HCT116 (cell line): ENCODE data around the gene MCUR1. TPM values are rescaled to one million over a fixed set of nuclear protein-coding genes. Genes with fewer than 3 reads are reported as not detected.

Experiments used
- ATAC-seq: fragments of 200-7000 bp; cut with Tn5 transposase; 2 replicates; pipeline ENCODE4 v1.9.1; 2020; ENCODE audit warnings: mild to moderate bottlenecking, moderate library complexity
- BruUV-seq: library from RNA; stranded (reverse); fragments of 400-500 nt; replicated peaks from 2 replicates; lab custom pipeline; 2021; lab: Mats Ljungman, UMichigan
- CTCF ChIA-PET: fragments of 300-600 bp; sonication (Branson Sonifier 250); formaldehyde crosslinking; loops from one replicate; lab custom pipeline; 2021; ENCODE audit warnings: antibody characterized with exemption; lab: Charles Lee
- POLR2A ChIA-PET: fragments of 300-600, 350-600 bp; sonication (Branson Sonifier 250); formaldehyde crosslinking; loops from one replicate; lab custom pipeline; 2021; ENCODE audit warnings: antibody characterized with exemption; lab: Charles Lee
- RAD21 ChIA-PET, 2 experiments: fragments of 300-600 bp; sonication (Branson Sonifier 250); formaldehyde crosslinking; loops; one replicate each; lab custom pipeline; 2023; ENCODE audit warnings: low total read pairs in 2 of 2; ENCODE audit not compliant: uncharacterized antibody in 2 of 2, unreplicated experiment in 2 of 2, low non-redundant PET in 1 of 2; lab: Charles Lee
- DNase-seq: peaks from one replicate; pipeline ENCODE4 v3.0.0-alpha.2; 2010; ENCODE audit warnings: low read depth, low spot score
- H2AFZ ChIP-seq: fragments of 200-600 bp; shearing (Covaris generic), sonication (generic); 2 replicates; pipeline ENCODE4 v1.6.1; 2017; ENCODE audit warnings: low read depth, mixed run types, mixed read lengths, antibody characterized with exemption, low read length; ENCODE audit not compliant: poor library complexity, severe bottlenecking
- H3K27ac ChIP-seq: 2 replicates; pipeline ENCODE4 v1.5.1; 2012; ENCODE audit warnings: low read depth, low read length
- H3K27me3 ChIP-seq: fragments of 200-600 bp; sonication (generic); 2 replicates; pipeline ENCODE4 v1.6.1; 2016; ENCODE audit warnings: mixed run types, low read length, mixed read lengths; ENCODE audit not compliant: insufficient read depth
- H3K36me3 ChIP-seq, 2 experiments: fragments of 200-500 bp in 1 of 2; fragments of 200-600 bp in 1 of 2; sonication (Bioruptor generic) in 1 of 2; sonication (generic) in 1 of 2; 2 replicates each; pipeline versions ENCODE4 v1.5.1 to v1.6.1; 2014 to 2016; ENCODE audit warnings: low read length in 2 of 2, inconsistent platforms in 1 of 2, mixed read lengths in 1 of 2, mixed run types in 1 of 2; ENCODE audit not compliant: insufficient read depth in 2 of 2, control insufficient read depth in 1 of 2
- H3K4me1 ChIP-seq, 2 experiments: fragments of 200-600 bp in 1 of 2; sonication (generic) in 1 of 2; 2 replicates each; pipeline versions ENCODE4 v1.5.1 to v1.6.1; 2012 to 2017; ENCODE audit warnings: low read length in 2 of 2, inconsistent platforms in 1 of 2, mild to moderate bottlenecking in 1 of 2, mixed read lengths in 1 of 2, mixed run types in 1 of 2, moderate library complexity in 1 of 2; ENCODE audit not compliant: insufficient read depth in 2 of 2, control insufficient read depth in 1 of 2
- H3K4me2 ChIP-seq: fragments of 200-600 bp; sonication (generic); 2 replicates; pipeline ENCODE4 v1.6.1; 2017; ENCODE audit warnings: mixed run types, low read length, mixed read lengths
- H3K4me3 ChIP-seq, 2 experiments: fragments of 200-600 bp in 1 of 2; sonication (generic) in 1 of 2; replicated peaks in 1 of 2; 2 replicates each; pipeline ENCODE4 v1.5.1; 2011 to 2016; ENCODE audit warnings: low read length in 2 of 2, control low read depth in 1 of 2, low read depth in 1 of 2, mild to moderate bottlenecking in 1 of 2, mixed read lengths in 1 of 2, mixed run types in 1 of 2
- H3K79me2 ChIP-seq: fragments of 200-600 bp; sonication (generic); 2 replicates; pipeline ENCODE4 v1.6.1; 2017; ENCODE audit warnings: mild to moderate bottlenecking, mixed run types, low read length, moderate library complexity, mixed read lengths; ENCODE audit not compliant: insufficient read depth
- H3K9ac ChIP-seq: fragments of 200-600 bp; sonication (generic); 2 replicates; pipeline ENCODE4 v1.6.1; 2016; ENCODE audit warnings: low read length, mixed read lengths
- H3K9me2 ChIP-seq: fragments of 200-600 bp; sonication (generic), shearing (Covaris generic); 2 replicates; pipeline ENCODE4 v1.6.1; 2017; ENCODE audit warnings: mixed run types, mild to moderate bottlenecking, moderate library complexity; ENCODE audit not compliant: insufficient read depth
- H3K9me3 ChIP-seq, 2 experiments: fragments of 200-500 bp in 1 of 2; fragments of 200-600 bp in 1 of 2; sonication (Bioruptor generic) in 1 of 2; sonication (generic) in 1 of 2; 2 replicates each; pipeline ENCODE4 v1.6.1; 2014 to 2017; ENCODE audit warnings: low read length in 2 of 2, mixed read lengths in 2 of 2, inconsistent platforms in 1 of 2, low read depth in 1 of 2, mild to moderate bottlenecking in 1 of 2, mixed run types in 1 of 2, moderate library complexity in 1 of 2; ENCODE audit not compliant: control insufficient read depth in 1 of 2, insufficient read depth in 1 of 2
- H4K20me1 ChIP-seq: fragments of 200-600 bp; sonication (generic), shearing (Covaris generic); 2 replicates; pipeline ENCODE4 v1.6.1; 2017; ENCODE audit warnings: mixed run types, mild to moderate bottlenecking, moderate library complexity; ENCODE audit not compliant: insufficient read depth
- ATF3 ChIP-seq: IDR thresholded peaks from 2 replicates; pipeline ENCODE4 v1.6.1; 2012
- CEBPB ChIP-seq: IDR thresholded peaks from 2 replicates; pipeline ENCODE4 v1.6.1; 2012; ENCODE audit warnings: low read depth
- CTCF ChIP-seq, 3 experiments: fragments of 200-600 bp in 1 of 3; sonication (generic) in 1 of 3; IDR thresholded peaks in 2 of 3; conservative IDR thresholded peaks in 1 of 3; 2 replicates each; pipeline ENCODE4 v1.5.1; 2012 to 2017; ENCODE audit warnings: low read depth in 2 of 3, low read length in 2 of 3, antibody characterized with exemption in 1 of 3, borderline replicate concordance in 1 of 3, control low read depth in 1 of 3, mild to moderate bottlenecking in 1 of 3, mixed read lengths in 1 of 3, mixed run types in 1 of 3, moderate library complexity in 1 of 3; ENCODE audit not compliant: insufficient read depth in 1 of 3
- EGR1 ChIP-seq: IDR thresholded peaks from 2 replicates; pipeline ENCODE4 v1.6.1; 2012; ENCODE audit warnings: low read depth
- ELF1 ChIP-seq: IDR thresholded peaks from 2 replicates; pipeline ENCODE4 v1.6.1; 2012; ENCODE audit warnings: low read depth, borderline replicate concordance
- EZH2 ChIP-seq: fragments of 200-600 bp; sonication (generic); IDR thresholded peaks from 2 replicates; pipeline ENCODE4 v1.6.1; 2017; ENCODE audit warnings: antibody characterized with exemption, mixed run types
- EZH2phosphoT487 ChIP-seq: fragments of 200-600 bp; IDR thresholded peaks from 2 replicates; pipeline ENCODE4 v1.6.1; 2018; ENCODE audit warnings: antibody characterized with exemption, borderline replicate concordance
- FOSL1 ChIP-seq: IDR thresholded peaks from 2 replicates; pipeline ENCODE4 v1.6.1; 2012; ENCODE audit warnings: low read depth
- JUND ChIP-seq: IDR thresholded peaks from 2 replicates; pipeline ENCODE4 v1.6.1; 2012
- MAX ChIP-seq: IDR thresholded peaks from 2 replicates; pipeline ENCODE4 v1.6.1; 2012
- POLR2A ChIP-seq: IDR thresholded peaks from 2 replicates; pipeline ENCODE4 v1.7.0; 2011; ENCODE audit warnings: borderline replicate concordance; ENCODE audit not compliant: insufficient read depth, insufficient read length; ENCODE audit errors: extremely low read depth
- POLR2AphosphoS5 ChIP-seq: IDR thresholded peaks from 2 replicates; pipeline ENCODE4 v1.6.1; 2011; ENCODE audit warnings: mild to moderate bottlenecking, low read depth, low read length, moderate library complexity
- RAD21 ChIP-seq: IDR thresholded peaks from 2 replicates; pipeline ENCODE4 v1.6.1; 2012; ENCODE audit warnings: low read depth, mild to moderate bottlenecking
- SIN3A ChIP-seq: IDR thresholded peaks from 2 replicates; pipeline ENCODE4 v1.6.1; 2012; ENCODE audit warnings: low read depth
- TCF7L2 ChIP-seq: IDR thresholded peaks from 2 replicates; pipeline ENCODE4 v1.7.0; 2011; ENCODE audit warnings: borderline replicate concordance, inconsistent platforms; ENCODE audit not compliant: insufficient read depth, insufficient read length; ENCODE audit errors: extremely low read depth
- YY1 ChIP-seq: IDR thresholded peaks from 2 replicates; pipeline ENCODE4 v1.6.1; 2011; ENCODE audit warnings: low read length, low read depth, moderate library complexity, mild to moderate bottlenecking; ENCODE audit not compliant: insufficient replicate concordance; ENCODE audit errors: extremely low read depth
- ZBTB33 ChIP-seq: IDR thresholded peaks from 2 replicates; pipeline ENCODE4 v1.6.1; 2011; ENCODE audit warnings: mild to moderate bottlenecking, low read length, moderate library complexity; ENCODE audit not compliant: insufficient replicate concordance; ENCODE audit errors: extremely low read depth
- ZNF274 ChIP-seq: fragments of 200-500 bp; sonication (Bioruptor generic); IDR thresholded peaks from 2 replicates; pipeline ENCODE4 v1.6.1; 2014; ENCODE audit warnings: mild to moderate bottlenecking, low read depth, low read length, inconsistent platforms
- intact Hi-C: fragments of 100-400 bp; cut with micrococcal nuclease; formaldehyde crosslinking; loops from 2 replicates; pipeline ENCODE4 v1.10.0; 2022
- total RNA-seq: library from RNA; stranded (reverse); gene quantifications from one replicate; pipeline ENCODE4 v1.2.1, GENCODE V29; 2021; ENCODE audit not compliant: unreplicated experiment

The MCUR1 gene
- total RNA-seq, 1 experiment from 2014 or later, result 33.2 TPM

- TF ChIP-seq SIN3A (no peak), ELF1 (no peak), POLR2A (no peak), ZBTB33 (no peak), ATF3 (no peak), YY1 (no peak), ZNF274 (no peak), CTCF (IDR thresholded peaks at IDR 0.05 in 2 of 3, conservative IDR thresholded peaks at IDR 0.05 in 1 of 3; ENCODE audit: borderline replicate concordance in 1 of 3, insufficient read depth in 1 of 3, low read depth in 2 of 3, low read length in 2 of 3) (no peak), EGR1 (no peak), CEBPB (no peak), FOSL1 (no peak), EZH2phosphoT487 (no peak), MAX (no peak), RAD21 (no peak), JUND (no peak), EZH2 (no peak), POLR2AphosphoS5 (no peak), TCF7L2 (no peak)
- Histone ChIP-seq H3K4me1 (peaks cover 0 to 14% of the 10 kb centered on the region in 2 experiments; a peak in 3 of 4 replicates), H3K36me3 (no peaks in the 10 kb centered on the region; a peak in 1 of 4 replicates), H3K9me3 (no peaks in the 10 kb centered on the region), H3K4me3 (no peak overlapping the region), H4K20me1 (no peaks in the 10 kb centered on the region; the same call in 1 of the 2 replicates), H3K79me2 (peaks cover 55% of the 10 kb centered on the region), H3K9ac (no peak overlapping the region), H3K9me2 (no peaks in the 10 kb centered on the region), H3K4me2 (no peak overlapping the region), H2AFZ (no peak overlapping the region), H3K27me3 (no peaks in the 10 kb centered on the region), H3K27ac (no peak overlapping the region)
- intact Hi-C loops, result no loop called here
- RAD21 ChIA-PET, result no interaction called here
- DNase-seq (no peak), ATAC-seq (no peak)
- POLR2A ChIA-PET, result no interaction called here
- CTCF ChIA-PET, result no interaction called here
- no TSS peak for BruUV-seq
Measured at GRCh38 chr6:13810688-13811446, 3.5 kb downstream of the MCUR1 start.
